ENCODE results near the gene PRTFDC1. TPM values are rescaled to one million over a fixed set of nuclear protein-coding genes. Genes with fewer than 3 reads are reported as not detected.
"Not testable (repeated sequence)": the region's sequence is repeated elsewhere in the genome, so short reads cannot be mapped to it uniquely, and the experiment has no call there.

Gene PRTFDC1
- total RNA-seq, 1 experiment from 2014 or later = 15.3 TPM

DNA sequence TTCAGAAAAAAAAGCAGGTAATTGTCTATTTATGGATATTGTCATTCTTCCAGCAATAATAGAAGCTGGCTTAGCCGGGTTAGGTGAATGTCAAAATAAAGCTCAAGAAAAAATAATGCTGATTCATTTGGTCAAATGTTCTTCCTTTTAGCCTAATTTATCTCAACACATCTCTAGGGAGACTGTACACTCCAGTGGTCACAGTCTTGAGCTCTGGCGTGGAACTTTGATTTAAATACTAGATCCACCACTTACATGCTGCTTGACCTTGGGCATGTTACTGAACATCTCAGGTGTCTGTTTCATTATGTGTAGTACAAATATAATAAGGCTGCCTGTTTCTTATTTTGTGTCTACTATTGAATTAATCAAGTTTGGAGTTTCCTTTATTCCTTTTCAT lies 22.0 kb downstream of the PRTFDC1 start:
- DNase-seq (ENCODE audit: low read depth) = no peak

DNA sequence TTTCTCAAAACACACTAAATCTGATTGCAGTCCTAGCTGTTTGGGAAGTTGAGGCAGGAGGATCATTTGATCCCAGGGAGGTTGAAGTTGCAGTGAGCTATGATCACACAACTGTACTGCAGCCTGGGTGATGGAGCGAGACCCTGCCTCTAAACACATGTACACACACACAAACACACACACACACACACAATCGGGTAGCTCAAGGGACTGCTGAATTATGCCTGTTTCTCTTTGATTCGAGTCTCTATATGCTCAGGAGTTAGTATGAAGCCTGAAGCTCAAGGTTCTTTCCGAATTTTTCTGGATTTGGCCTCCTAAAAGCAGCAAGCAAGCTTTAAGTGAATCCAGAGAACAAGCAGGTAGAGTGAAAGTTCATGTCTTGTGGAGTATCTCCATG lies 22.5 kb downstream of the PRTFDC1 start:
- DNase-seq (ENCODE audit: low read depth) = no peak

DNA sequence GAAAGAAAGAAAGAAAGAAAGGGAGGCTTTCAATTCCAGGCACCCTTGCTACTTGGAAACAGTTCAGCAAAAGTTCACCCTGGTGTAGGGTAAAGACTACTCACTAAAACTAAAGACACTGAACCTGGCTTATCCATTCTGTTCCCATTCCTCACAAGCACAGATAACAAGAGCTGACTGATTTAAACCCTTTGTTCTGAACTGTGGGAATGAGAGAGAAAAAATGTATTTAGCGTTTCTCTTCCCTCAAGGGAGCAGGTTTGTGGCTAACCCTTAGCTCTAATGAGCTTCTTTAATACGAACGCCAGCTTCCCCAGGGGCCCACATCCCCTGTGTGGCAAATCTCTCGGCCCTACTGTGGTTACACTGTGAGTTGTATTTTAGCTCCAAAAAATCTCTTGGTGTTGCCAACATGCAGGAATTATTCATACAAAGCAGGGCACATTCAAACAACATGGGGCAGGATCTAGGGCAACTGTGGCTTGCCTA lies 23.3 kb downstream of the PRTFDC1 start:
- DNase-seq (ENCODE audit: low read depth) = peak; percentile 35

DNA sequence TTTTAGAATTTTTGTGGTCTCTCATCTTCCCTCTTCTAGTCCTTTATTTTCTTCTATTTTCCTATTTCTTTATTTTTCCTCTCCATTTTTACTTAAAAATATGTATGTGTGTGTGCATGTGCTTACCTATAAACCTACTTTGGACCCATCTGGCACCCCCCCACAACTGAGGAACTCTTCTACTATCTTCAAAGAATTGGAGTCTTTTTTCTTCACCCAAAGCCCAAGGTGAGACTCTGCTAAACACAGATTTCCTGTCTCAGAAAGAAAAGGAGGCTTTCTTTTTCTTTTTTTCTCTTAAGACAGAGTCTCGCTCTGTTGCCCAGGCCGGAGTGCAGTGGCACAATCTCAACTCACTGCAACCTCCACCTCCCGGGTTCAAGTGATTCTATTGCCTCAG lies 24.2 kb downstream of the PRTFDC1 start:
- DNase-seq (ENCODE audit: low read depth) = no peak

DNA sequence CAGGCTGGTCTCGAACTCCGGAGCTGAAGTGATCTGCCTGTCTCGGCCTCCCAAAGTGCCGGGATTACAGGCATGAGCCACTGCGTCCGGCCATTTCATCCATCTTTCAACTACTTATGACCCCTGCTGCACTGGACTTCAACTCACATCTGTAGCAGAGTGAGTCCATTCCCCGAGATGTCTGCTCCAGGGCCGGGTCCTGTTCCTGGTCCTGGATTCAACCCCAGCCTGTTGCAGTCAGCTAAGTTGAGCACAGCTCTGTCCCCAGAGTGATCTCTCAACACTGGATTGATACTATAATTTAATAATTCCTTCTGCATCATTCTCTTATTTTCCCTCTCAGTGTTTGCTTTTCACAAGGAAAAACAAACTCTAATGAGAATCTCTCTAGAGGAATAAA lies 25.8 kb downstream of the PRTFDC1 start:
- no peak for DNase-seq (ENCODE audit: low read depth)

DNA sequence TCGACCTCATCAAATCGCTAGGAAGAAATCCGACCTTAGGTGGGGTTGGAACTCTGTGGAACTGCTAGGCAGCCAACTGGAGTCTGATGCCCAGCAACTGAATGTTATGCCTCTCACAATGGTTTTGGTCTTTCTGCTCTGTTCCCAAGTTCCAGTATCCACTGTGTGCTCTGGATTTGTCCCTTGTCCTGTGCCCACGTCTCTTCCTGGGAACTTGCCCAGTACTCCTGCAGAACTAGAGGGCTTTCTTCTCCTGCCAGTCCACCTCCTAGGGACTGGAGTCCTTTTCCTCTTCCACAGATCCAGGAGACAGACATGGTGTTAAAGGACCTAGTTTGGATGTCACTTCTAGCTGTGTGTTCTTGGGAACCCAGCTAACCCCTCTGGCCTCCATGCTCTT lies 26.6 kb downstream of the PRTFDC1 start:
- no peak for DNase-seq (ENCODE audit: low read depth)

DNA sequence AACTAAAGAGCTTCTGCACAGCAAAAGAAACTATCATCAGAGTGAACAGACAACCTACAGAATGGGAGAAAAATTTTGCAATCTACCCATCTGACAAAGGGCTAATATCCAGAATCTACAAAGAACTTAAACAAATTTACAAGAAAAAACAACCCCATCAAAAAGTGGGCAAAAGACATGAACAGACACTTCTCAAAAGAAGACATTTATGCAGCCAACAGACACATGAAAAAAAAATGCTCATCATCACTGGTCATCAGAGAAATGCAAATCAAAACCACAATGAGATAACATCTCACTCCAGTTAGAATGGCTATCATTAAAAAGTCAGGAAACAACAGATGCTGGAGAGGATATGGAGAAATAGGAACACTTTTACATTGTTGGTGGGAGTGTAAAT lies 27.9 kb downstream of the PRTFDC1 start:
- DNase-seq (ENCODE audit: low read depth) = not testable (repeated sequence)

DNA sequence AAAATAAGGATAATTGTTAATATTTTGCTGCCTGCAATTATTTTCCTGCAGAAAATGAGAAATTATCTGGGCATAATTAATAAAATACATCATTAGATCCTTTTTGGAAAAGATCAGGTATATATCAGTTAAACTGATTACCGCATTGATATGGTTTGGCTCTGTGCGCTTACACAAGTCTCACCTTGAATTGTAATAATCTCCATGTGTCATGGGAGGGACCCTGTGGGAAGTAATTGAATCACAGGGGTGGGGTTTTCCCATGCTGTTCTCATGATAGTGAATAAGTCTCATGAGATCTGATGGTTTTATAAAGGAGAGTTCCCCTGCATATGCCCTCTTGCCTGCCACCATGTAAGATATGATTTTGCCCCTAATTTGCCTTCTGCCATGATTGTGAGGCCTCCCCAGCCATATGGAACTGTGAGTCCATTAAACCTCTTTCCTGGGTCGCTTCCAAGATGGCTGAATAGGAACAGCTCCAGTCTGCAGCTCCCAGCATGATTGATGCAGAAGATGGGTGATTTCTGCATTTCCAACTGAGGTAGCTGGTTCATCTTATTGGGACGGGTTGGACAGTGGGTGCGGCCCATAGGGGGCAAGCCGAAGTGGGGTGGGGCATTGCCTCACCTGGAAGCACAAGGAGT lies 30.1 kb downstream of the PRTFDC1 start:
- not testable (repeated sequence) for DNase-seq (ENCODE audit: low read depth)

DNA sequence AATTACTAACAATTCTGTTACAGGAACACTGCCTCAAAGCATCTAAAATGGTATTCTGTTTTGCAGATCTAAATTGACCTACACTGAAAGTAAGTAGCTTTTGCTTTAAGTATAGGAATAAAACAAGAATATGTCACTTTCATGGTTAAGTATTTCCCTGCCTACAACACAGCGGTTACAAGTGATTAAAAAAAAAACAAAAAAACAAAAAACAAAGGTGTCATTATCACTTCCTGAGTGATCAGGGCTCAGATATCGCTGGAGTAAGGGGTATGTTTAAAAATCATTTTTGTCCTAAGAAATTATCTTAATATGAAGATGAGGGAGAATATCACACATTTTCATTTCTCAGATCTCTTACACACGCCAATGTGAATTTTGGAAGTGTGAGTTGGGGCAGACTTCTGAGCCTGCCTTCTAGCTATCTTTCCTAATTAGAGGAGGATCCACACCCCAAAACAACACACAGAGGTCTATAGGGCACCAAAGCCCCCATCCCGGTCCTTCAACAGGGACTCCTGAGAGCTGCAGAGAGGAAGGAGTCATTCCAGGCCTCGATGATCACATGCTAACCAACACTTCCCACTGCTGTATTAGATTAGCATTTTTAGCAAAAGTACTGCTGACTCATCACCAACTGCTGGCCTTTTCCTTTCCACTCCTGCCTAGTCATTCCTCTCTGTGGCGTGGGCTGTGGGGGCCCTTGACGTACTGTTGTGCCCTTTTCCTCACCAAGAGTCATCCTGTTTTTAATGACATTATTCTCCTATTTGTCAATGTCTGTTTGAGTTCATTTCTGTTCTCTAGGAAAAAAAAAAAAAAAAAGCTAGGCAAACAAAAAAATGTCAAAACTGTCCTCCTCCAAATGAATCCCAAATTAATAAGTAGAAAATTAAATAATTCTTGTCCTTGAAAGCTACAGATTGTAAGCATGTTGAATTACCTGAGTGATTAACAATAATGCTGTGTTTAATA lies 31.2 kb downstream of the PRTFDC1 start:
- peak; percentile 87 for DNase-seq (ENCODE audit: low read depth)

DNA sequence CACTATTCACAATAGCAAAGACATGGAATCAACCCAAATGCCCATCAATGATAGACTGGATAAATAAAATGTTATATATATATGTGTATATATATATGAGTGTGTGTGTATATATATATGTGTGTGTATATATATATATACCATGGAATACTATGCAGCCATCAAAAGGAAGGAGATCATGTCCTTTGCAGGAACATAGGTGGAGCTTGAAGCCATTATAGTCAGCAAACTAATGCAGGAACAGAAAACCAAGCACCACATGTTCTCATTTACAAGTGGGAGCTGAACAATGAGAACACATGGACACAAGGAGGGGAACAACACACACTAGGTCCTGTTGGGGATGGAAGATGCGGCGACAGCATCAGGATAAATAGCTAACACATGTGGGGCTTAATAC lies 32.2 kb downstream of the PRTFDC1 start:
- DNase-seq (ENCODE audit: low read depth) = not testable (repeated sequence)

DNA sequence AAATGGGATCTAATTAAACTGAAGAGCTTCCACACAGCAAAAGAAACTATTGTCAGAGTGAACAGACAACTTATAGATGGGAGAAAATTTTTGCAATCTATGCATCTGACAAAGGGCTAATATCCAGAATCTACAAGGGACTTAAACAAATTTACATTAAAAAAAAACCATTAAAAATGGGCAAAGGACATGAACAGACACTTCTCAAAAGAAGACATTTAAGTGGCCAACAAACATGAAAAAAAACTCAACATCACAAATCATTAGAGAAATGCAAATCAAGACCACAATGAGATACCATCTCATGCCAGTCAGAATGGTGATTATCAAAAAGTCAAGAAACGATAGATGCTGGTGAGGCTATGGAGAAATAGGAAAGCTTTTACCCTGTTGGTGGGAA lies 32.8 kb downstream of the PRTFDC1 start:
- DNase-seq (ENCODE audit: low read depth) = not testable (repeated sequence)

DNA sequence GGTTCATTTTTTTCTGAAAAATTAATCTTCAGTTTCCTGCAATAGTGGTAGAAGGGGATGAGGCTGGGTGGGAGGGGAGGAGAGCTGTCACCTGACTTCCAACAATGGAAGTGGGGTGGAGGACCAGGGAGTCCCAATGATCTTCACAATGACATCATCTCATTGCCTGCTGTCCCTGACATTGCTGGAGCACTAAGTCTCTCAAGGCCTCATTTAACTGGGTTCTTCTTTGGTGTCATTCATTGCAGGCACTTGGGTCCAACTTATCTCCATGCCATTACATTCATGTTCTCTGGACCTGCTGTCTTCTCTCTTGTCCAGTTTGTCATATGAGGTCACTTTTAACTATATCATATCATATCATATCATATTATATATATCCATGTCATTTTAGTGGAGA lies 34.4 kb downstream of the PRTFDC1 start:
- DNase-seq (ENCODE audit: low read depth) = no peak

DNA sequence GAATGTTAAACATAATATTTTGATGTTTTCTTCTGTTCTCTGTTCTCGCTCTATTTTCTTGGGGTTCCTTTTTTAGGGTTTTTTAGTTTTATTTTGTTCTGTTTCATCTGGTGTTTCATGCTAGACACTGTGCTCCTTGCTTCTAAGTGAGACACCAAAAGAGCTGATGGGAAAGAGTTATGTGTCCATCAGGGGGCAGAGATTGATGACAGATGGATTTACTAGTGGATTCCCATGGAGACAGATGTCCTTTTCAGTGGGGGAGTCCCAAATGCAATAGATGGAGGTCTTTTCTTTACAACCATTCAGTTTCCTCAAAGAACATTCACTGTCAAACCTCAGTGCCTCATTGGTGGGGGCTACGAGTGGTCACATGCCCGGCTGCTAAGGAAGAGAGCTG lies 34.9 kb downstream of the PRTFDC1 start:
- DNase-seq (ENCODE audit: low read depth) = no peak

DNA sequence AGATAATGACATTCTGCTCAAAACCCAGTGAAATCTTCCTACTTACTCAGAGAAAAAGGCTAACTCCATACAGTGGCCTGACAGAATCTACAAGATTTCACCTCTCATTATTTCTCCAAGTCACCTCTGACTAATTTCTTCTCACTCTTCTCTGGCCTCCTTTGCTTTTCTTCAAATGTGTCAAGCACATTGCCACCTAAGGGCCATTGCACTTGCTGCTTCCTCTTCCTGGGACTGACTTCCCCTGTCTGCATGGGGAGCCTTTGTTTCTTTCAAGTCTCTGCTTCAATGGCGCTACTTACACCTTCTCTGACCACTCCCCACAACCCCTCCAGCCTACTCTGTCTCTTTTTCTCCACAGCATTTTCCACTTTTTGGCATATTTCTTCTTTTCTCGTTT lies 36.0 kb downstream of the PRTFDC1 start:
- no peak for DNase-seq (ENCODE audit: low read depth)

DNA sequence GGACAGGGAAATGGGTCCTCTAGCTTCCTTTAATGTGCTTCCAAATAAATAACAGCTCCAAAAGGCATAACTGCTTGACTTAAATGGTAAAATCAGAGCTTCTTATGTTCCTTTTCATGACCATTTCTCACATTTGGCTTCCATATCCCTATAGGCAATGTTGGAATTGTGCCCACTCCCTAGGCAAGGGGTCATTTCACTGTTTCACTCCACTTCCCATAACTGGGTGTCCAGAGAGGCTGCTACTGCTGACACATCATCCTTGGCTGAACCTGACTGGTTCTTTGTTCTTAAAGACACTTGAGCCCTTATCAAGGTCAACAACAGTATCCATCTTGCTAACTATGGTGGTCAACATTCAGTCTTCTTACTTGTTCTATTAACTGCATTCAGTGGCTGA lies 37.1 kb downstream of the PRTFDC1 start:
- DNase-seq (ENCODE audit: low read depth) = no peak

DNA sequence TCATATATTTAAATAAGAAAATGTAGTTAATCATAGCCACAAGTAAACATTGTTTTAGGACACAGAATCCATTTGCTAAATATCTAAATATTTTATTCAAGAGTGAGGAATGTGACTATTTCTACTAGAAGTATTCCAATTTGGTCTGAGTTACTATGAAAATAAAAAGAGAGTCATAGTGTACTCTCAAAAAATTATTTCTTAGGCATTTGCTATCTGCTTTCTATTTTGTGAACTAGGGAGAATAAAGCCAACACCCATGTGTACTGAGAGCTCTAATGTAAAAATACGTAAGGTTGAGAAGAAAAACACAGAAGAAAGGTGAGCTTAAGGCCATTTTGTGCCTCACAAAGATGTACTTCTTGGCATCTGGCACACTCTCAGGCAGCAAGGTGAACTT lies 38.3 kb downstream of the PRTFDC1 start:
- no peak for DNase-seq (ENCODE audit: low read depth)

DNA sequence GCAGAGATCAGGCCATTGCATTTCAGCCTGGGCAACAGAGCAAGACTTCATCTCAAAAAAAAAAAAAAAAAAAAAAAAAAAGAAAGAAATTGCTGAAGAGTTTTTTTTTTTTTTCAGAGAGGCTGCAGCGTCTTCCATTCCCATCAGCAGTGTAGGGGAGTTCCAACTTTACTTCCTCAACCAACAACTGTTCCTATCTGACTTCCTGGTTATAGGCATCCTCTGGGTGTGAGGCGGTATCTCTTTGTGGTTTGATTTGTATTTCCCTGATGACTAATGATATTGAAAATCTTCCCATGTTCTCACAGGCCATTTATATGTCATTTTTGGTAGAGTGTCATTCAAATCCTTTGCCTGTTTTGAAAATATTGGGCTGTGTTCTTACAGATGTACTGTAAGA lies 40.2 kb downstream of the PRTFDC1 start:
- DNase-seq (ENCODE audit: low read depth) = peak; percentile 57

DNA sequence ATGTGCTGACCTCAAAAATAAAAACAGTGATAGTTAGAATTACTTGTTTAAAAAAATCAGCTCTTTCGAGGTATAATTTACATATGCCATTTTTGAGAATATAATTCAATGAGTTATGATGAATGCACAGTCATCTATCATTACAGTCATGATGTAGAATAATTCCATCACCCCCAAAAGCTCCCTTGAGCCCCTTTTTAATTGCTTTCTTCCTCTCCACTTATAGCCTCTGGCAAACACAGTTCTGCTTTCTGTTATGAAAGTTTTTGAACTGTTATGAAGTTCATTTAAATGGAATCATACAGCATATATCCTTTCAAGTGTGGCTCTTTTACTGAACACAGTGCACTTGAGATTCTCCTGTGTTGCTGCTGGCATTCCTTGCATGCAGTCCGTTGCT lies 41.4 kb downstream of the PRTFDC1 start:
- no peak for DNase-seq (ENCODE audit: low read depth)

DNA sequence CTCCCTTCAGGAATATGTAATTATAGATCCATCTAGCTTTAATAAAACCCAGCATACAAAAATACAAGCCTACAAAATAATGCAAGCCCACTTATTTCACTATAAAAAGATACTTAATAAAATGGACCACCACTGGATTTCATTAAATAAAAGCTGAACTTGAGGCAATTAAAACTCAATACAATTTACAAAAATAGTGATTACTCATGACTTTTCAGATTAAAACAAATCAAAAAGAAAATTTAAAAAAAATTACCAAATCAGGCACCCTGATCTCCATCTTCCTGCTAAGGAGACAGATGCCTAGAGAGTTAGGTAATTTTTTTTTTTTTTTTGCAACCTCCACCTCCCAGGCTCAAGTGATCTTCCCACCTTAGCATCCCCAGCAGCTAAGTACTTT lies 41.8 kb downstream of the PRTFDC1 start:
- no peak for DNase-seq (ENCODE audit: low read depth)

DNA sequence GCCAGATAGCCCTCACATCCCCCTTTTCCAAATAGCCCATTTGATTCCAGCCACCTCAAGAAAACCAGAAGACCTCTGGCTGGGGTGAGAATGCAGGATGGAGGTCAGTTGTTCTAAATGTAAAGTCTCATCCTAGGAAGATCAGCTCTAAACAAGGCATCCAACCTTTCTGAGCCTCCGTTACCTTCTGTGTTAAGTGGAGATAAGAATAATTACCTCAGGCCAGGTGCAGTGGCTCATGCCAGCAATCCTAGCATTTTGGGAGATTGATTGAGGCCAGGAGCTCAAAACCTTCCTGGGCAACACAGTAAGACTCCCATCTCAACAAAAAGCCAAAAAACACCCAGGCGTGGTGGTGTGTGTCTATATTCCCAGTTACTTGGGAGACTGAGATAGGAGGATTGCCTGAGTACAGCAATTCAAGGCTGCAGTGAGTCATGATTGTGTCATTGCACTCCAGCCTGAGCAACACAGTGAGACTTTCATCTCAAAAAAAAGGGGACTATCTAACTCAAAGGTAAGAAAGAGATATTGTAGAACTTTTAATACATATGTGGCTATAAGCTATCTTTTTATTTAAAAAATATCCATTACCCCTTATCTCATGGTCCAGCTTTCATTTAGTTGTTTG lies 43.5 kb downstream of the PRTFDC1 start:
- peak; percentile 73 for DNase-seq (ENCODE audit: low read depth)

DNA sequence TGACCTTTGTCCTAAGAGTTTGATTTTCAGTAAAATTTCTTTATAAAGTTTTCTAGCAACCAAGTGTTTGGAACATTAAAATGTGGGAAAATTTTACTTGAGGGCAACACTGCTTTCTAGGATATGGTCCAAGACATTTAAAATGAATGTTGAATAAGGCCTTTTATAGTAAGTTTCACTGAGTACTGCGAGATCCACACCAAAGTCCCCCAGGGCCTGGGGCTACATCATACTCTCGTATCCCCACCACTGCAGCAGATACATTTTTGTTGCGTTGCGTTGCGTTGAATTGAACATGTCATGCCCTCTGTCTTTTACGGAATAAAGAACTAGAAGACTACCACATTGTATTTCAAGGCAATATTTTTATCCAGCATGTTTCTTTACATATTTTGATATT lies 44.5 kb downstream of the PRTFDC1 start:
- no peak for DNase-seq (ENCODE audit: low read depth)

DNA sequence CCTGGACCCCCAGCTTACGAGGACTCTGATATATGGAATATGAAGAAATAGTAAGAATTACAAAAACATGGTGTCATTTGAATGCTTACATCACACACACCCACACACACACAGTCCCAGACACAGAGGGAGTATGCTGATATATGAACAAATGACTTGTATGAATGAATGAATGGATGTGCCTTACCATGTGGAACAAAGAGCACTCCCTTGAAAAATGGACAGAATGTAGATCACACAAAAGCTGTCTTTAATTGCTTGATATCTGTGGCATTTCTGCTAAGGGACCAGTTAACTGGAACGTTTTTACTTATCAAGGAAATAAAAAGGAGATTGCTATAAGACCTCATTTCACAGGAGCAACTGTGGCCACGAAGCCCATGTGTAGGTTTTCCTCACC lies 46.0 kb downstream of the PRTFDC1 start:
- DNase-seq (ENCODE audit: low read depth) = no peak

DNA sequence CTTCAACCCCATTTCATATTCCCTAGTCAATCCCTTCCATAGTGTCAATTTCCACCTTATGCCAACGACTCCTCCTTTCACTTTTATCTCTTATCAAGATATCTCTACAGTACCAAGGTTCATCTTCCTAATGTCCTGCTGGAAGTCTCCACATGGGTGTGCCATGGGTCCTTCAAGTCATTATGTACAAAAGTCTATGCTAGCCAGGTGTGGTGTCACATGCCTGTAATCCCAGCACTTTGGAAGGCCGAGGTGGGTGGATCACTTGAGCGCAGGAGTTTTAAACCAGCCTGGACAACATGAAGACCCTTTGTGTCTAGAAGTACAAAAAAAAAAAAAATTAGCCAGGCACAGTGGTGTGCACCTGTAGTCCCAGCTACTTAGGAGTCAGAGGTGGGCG lies 47.6 kb downstream of the PRTFDC1 start:
- no peak for DNase-seq (ENCODE audit: low read depth)

Measured in M059J (cell line).